GM19438 (cell line): ENCODE data around the gene COBL.

ENCODE experiments used
- ATAC-seq: cut with Tn5 transposase; IDR thresholded peaks from one replicate; pipeline ENCODE4 v1.9.1; 2021; ENCODE audit warnings: low read depth; ENCODE audit not compliant: unreplicated experiment

Gene COBL

GRCh38 chr7:51160411-51160810, 156.2 kb downstream of the COBL start:
- ATAC-seq: no peak

DNA sequence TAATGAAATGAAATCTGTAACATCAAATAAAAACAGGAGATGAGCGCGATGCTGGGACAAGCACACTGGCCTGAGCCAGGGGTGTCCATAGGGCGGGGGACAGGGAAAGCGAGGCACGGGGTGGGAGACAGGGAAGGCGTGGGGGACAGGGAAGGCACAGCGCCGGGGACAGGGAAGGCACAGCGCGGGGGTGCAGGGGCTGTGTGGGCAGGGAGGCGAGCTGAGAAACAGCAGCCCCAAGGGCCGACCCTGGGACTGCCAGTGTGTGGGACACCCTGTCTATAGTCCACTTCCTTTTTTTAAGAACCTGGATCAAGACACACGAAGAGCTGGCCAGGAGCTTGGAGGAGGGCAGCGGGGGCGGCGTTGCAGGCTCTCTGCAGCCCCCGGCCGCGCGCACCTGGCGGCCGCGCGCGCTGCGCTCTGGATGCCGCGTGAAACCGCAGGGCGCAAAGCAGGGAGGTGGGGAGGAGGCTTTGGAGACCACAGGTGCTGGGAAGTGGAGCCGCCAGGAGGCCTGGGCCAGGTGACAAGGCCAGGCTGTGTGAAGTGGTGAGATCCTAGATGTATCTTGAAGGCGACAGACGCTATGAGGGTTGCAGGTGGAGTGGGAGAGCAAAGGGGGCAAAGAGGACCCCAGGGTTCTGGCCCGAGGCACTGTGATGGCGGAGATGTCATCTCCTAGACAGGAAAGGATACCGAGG, 157.7 kb downstream of the COBL start:
- ATAC-seq: no peak

GRCh38 chr7:51158211-51158610, 158.4 kb downstream of the COBL start:
- ATAC-seq: no peak

GRCh38 chr7:51154201-51154600, 162.4 kb downstream of the COBL start:
- no peak for ATAC-seq

DNA sequence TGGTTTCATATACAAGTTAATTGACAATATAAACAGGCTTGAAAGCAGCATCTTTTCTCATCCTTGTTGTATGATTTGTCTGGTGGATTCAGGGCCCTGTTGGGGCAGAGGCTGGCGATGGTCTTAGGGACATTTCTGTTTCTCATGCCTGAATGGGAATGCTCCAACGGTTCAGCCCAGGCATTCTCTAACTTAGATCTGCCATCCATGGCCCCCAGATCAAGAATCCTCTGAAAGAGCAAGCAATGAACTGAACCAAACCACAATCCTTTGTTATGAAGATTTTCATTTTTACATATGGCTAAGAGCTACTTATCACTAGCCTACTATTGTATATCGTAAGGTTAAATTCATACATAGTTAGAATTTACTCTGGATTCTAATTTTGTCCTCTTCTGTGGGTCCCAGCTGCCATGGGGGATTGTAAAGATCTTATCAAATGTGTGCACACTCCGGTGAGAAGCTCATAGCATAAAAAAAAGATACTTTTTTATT, 163.9 kb downstream of the COBL start:
- ATAC-seq: no peak

- ATAC-seq: no peak
Measured at GRCh38 chr7:51151455-51151854, 165.2 kb downstream of the COBL start.

- ATAC-seq: no peak
Measured at GRCh38 chr7:51150193-51150592, 166.4 kb downstream of the COBL start.

DNA sequence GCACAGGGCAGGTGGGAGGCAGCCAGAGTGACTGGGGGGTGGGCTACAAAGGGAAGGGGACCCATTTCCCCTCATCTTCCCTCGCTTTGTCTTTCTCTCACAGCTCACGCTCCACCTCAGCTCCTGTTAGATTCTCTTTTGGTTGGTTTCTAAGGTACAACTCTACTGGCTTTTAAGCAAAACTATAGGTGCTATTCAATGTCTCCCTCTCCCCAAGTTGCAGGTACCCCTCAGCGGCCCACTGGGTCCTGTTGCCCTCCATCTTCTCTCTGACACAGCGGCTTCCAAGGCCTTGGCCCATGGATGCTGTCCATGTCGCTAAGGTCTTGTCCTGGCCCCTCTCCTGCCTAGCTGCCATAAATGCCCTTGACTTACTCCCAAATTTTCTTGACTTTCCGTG, 168.4 kb downstream of the COBL start:
- no peak for ATAC-seq

DNA sequence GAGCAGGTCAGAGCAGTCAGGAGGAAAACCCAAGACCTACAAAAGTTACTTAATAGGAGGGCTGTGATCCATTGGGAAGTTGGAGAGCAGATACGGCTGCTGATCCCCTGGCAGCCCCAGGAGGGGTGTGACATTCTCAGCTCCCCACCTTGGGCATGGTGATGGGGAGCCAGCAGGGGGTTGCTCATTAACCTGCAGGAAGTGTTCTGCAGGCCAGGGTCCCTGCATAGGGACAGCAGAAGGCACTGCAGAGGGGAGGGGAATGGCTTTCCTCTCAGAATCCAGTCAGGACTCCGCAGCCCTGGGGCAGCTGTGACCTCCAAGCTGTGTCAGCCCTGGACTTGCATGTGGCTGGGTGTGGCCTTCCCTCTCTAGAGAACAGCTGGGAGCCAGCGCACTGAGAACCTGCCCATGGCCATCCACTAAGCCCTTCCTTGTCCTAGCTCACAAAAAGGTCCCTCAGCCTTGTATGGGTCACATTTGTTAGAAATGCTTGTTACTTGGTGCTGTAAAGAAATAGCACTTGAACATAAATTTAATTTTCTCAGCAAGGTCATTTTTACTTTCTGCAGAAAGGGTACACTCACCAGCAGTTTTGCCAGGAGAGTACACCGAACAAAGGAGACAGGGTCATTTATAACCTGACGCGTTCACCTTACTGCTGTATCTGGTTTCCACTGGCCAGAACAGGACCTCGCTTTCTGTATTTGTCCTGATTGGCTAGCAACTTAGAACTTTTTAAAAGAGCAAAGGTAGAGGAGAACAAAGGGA, 169.6 kb downstream of the COBL start:
- no peak for ATAC-seq

GRCh38 chr7:51144178-51144577, 172.4 kb downstream of the COBL start:
- ATAC-seq: no peak

GRCh38 chr7:51142741-51143385, 173.7 kb downstream of the COBL start:
- no peak for ATAC-seq

- no peak for ATAC-seq
Measured at GRCh38 chr7:51141451-51142003, 175.1 kb downstream of the COBL start.

GRCh38 chr7:51140199-51141164, 176.1 kb downstream of the COBL start:
- no peak for ATAC-seq

GRCh38 chr7:51139796-51140195, 176.8 kb downstream of the COBL start:
- ATAC-seq: no peak

DNA sequence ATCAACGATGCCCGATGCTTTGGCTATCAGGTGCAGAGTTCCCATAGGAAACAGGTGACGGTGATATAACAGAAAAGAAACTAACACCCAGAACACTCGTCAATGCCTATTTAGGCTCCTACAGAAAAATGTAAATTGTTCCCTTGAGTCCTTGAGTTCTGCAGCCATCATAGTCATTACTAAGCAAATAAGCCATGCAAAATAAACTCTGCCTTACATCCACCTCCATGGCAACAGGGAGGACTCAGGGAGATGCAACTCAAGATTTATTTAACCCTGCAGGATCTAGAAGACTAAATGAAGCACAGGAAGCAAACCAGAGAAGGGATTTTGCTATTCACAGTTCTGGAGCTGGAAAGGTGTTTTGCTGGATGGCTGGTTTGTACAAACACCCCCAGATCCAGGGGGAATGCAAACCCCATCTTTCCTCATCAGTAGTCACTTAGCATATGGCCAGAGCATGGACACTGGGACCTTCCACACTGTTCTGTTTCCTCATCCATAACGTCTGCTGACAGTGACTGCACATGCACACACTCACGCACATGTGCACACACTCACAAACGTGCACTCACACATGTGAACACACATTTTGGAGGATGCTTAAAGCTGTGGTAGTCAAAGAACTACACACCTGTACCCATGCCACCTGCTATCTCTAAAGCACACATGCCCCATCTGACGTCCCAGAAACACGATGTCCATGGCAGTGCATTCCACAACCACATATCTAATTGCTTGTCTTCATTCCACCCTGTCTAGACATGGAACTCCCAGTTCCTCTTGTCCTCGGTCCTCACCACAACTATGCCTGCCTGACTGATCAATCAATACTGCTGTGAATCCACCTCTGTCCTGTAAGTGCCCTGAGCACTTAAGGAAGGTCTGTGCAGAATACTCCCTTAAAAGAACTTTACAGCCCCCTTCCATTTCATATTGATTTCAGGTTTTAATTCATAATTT, 178.2 kb downstream of the COBL start:
- no peak for ATAC-seq

- ATAC-seq: no peak
Measured at GRCh38 chr7:51135576-51135975, 181.0 kb downstream of the COBL start.

GRCh38 chr7:51134013-51134441, 182.6 kb downstream of the COBL start:
- ATAC-seq: no peak

DNA sequence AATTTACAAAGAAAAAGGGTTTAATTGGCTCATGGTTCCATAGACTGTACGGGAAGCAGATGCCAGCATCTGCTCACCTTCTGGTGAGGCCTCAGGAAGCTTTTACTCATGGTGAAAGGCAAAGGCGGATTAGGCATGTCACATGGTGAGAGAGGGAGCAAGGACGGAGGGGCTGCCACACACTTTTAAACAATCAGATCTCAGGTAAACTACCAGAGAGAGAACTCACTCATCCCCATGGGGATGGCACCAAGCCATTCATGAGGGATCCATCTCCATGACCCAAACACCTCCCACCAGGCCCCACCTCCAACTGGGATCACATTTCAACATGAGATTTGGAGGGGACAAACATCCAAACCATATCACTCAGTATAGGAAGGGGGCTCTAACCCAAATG, 183.9 kb downstream of the COBL start:
- ATAC-seq: no peak
